ENCODE results near the gene USHBP1. TPM values are rescaled to one million over a fixed set of nuclear protein-coding genes. Genes with fewer than 3 reads are reported as not detected.

USHBP1 gene
- total RNA-seq, 1 donor from 2014 or later: not detected

- H3K4me3 ChIP-seq (ENCODE audit: low read depth, low read length): no peak overlapping the region
- TF ChIP-seq CTCF (conservative IDR thresholded peaks at IDR 0.05; ENCODE audit: low read depth, low read length): no peak
- DNase-seq (ENCODE audit: low read depth): no peak
These were observed 14.5 kb downstream of the USHBP1 start for GRCh38 chr19:17249887-17250548.

- DNase-seq (ENCODE audit: low read depth): no peak
- H3K4me3 ChIP-seq (ENCODE audit: low read depth, low read length): no peak overlapping the region
These were observed 16.4 kb downstream of the USHBP1 start for GRCh38 chr19:17248011-17248776.

GRCh38 chr19:17246681-17247425 is 17.7 kb downstream of the USHBP1 start:
- no peak for DNase-seq (ENCODE audit: low read depth)
- H3K4me3 ChIP-seq (ENCODE audit: low read depth, low read length): peak overlapping the region; percentile 54
- TF ChIP-seq CTCF (conservative IDR thresholded peaks at IDR 0.05; ENCODE audit: low read depth, low read length): no peak

More at GRCh38 chr19:17248011-17248776, 16.4 kb downstream of the USHBP1 start:
- TF ChIP-seq CTCF (conservative IDR thresholded peaks at IDR 0.05; ENCODE audit: low read depth, low read length): no peak

GRCh38 chr19:17245535-17245984 is 19.0 kb downstream of the USHBP1 start, which contains the start of gene NR2F6:
Gene NR2F6, minus strand, starts transcription at chr19:17245919. Its CDS starts 699 bp downstream, at chr19:17245220.
- peak within 1 kb of the TSS; percentile 73 for H3K4me3 ChIP-seq (ENCODE audit: low read depth, low read length)
- DNase-seq (ENCODE audit: low read depth): no peak
- TF ChIP-seq CTCF (conservative IDR thresholded peaks at IDR 0.05; ENCODE audit: low read depth, low read length): no peak

- TF ChIP-seq CTCF (conservative IDR thresholded peaks at IDR 0.05; ENCODE audit: low read depth, low read length): no peak
- no peak for DNase-seq (ENCODE audit: low read depth)
- H3K4me3 ChIP-seq (ENCODE audit: low read depth, low read length): peak overlapping the region; percentile 73
These were observed 19.7 kb downstream of the USHBP1 start for GRCh38 chr19:17244618-17245534.
